NCI-H748 treated with DMSO at 0.1 percent for 48 hours (cell line): ENCODE data around the gene WIF1.

Source experiments
- DNase-seq: peaks from one replicate; lab custom pipeline; 2025; lab: John Stamatoyannopoulos, UW

WIF1 gene

DNA sequence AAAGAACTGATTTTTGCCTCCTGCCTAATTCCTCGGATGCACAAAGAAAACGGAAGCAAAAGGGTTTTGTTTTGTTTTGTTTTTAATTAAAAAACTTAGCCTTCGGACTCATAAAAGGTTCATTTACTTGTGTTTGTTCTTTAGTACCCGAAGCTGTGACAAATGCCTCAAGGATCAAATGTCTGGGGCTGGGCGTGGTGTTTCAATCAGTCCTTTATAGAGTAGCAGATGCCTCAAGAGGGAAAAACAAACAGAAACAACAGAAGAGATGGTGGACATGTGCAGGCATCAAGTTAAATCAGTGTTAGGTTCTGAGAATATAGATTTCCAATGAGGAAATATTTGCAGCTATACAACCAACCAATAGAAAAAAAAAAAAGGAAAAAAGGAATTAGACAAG, 1.6 kb upstream of the WIF1 start:
- DNase-seq: peak; percentile 40

DNA sequence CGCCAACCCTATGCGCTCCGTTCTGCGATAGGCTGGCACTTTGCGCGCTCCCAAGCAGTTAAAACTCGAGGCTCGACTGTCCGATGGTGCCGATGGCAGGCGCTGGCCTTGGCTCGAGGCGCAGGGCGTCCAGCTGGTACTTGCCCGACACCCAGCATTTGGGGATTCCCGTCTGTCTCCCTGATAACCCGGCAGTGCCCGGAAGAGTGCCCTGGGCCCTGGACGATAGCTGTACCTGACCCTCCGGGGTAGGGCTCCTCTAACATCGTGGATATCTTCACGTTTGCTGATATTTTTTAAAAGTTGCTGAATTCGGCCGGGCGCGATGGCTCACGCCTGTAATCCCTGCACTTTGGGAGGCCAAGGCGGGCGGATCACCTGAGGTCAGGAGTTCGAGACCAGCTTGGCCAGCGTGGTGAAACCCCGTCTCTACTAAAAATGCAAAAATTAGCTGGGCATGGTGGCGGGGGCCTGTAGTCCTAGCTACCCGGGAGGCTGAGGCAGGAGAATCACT, 908 bp upstream of the WIF1 start:
- DNase-seq: no peak

DNA sequence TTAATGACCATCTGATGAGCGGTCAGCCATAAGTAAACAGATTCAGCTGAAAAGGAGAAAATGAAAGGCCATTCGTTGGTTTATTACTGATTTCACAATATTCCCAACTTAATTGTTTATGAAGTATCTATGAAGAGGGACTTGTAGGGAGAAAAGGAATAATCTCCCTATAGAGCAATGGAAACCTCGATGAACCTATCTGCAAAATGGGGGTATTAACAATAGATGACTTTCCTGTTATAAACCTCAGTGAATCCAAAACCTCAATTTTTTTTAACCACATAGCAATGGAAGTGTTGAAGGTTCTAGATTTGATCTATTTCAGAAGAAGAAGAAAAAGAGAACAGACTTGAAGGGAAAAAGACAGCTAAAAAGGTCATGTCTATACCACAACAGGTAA, 2.0 kb downstream of the WIF1 start:
- no peak for DNase-seq

GRCh38 chr12:65113621-65114035, 7.5 kb downstream of the WIF1 start:
- no peak for DNase-seq

DNA sequence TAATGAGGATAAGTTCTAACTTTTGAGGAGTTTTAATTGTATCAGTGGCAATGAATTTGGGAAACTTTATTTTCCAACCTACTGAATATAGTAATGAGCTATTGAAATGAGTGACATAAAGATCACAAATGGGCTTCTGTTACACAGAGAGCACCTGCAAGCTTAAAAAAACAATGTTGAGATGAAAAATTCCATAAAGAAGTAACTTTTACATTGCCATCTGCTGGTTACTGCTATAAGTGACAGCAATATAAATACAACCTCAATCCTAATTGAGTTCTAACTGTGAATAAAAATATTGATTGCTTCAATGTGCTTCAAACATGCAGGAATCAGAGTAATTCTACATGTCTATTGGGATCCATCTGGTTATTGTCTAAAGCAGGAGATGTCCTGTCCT, 14.2 kb downstream of the WIF1 start:
- DNase-seq: no peak

DNA sequence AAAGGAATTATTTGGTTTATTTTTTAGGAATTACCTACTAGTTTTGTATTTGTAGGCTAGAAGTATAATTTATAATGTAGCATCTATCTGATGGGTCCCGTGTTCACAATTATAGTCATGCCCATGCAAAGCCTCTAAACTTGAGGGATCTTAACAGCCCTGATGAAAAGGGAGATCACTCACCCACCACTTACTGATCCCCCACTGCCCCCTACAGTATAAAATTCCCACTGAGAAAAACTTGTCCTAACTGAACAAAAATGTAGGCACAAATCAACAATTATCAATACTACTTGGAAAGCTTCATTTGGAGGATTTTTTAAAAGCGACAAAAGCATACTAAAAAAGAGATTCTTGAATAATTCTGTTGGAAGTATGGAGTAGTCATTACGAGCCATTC, 21.0 kb downstream of the WIF1 start:
- no peak for DNase-seq

- no peak for DNase-seq
These were observed 21.9 kb downstream of the WIF1 start for GRCh38 chr12:65099182-65099581.

DNA sequence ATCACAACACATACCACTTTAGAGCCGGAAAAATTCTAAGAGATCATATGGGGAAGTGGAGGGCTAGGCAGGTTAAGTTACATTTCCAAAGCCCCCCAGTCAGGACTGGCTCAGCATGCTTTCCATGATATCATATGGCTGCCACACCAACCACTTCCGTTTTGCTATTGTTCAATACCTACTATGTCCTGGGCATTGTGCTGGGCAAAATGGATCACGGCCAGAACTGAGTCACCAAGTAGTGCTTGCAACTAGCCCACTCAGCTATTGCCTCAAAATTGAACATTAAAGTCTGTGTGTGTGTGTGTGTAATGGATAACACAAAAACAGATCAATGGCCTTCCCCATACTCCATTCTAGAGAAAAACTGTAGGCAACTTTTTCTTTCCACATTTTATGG, 22.7 kb downstream of the WIF1 start:
- DNase-seq: no peak

DNA sequence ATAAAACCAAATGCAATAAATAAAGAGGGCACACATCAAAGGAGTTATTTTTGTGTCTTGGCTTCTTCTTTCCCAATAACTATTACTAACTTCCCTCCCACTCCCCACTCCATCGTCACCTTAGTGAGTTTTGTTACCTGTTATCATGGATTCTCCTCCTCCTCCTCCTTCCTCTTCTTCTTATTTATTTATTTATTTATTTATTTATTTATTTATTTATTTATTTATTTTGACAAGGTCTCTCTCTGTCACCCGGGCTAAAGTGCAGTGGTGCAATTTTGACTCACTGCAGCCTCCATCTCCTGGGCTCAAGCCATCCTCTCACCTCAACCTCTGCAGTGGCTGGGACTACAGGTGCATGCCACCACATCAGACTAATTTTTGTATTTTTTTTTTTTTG, 26.4 kb downstream of the WIF1 start:
- DNase-seq: no peak

GRCh38 chr12:65093606-65094005, 27.5 kb downstream of the WIF1 start:
- DNase-seq: no peak

DNA sequence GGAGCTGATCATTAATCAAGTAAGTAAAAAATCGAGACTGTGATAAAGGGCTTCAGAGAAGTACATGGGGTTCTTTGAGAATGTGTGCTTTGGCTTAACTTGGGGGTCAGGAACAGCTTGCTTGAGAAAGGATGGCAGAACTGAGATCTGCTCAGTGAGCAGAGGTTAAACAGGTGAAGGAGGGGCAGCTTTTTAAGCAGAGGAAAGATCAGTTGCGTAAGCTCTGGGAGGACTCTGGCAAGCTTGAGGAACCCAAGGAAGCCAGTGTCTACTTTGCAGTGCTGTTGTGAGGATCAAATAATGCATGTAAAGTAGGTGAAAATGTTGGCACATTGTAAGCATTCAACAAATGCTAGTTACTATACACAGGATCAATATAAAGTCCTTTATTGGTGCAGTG, 30.6 kb downstream of the WIF1 start:
- no peak for DNase-seq

GRCh38 chr12:65086236-65086635, 34.9 kb downstream of the WIF1 start:
- no peak for DNase-seq

DNA sequence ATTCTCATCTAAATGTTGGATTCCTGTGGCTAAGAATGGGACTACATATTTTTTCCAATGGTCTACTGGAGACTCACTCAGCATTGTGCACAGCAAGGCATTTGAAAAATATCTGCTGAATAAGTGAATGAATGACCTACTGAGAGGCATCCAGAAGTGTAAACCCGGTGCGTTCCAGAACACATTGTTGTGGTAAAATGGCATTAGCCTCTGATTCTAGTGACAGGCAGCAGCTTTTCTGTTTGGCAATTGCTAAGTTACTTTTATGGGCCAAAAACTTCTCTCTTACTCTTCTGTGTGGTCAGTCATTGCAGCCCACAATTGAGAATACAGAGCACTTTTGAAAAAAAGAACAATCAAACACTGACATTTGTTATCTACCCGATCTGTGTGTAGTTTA, 36.5 kb downstream of the WIF1 start:
- DNase-seq: no peak

- no peak for DNase-seq
These were observed 37.5 kb downstream of the WIF1 start for GRCh38 chr12:65083581-65083980.

GRCh38 chr12:65082406-65082805, 38.7 kb downstream of the WIF1 start:
- DNase-seq: peak; percentile 65

DNA sequence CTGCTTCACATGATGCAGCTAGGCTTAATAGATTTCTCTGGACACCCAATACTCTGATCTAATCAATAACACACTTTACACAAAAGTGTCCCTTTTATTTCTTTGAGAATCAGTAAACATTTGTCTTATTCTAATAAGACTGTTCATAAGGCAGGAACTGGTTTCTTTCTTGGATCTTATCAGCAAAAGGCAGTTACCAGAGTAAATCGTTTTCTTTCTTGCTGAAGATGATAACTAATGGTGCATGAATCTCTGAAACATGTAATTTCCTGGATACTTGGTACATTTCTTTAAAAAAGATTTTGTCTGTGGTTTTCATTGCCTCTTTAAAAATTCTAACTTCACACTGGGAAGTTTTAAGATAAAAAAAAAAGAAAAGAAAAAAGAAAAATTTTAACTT, 39.6 kb downstream of the WIF1 start:
- DNase-seq: no peak

DNA sequence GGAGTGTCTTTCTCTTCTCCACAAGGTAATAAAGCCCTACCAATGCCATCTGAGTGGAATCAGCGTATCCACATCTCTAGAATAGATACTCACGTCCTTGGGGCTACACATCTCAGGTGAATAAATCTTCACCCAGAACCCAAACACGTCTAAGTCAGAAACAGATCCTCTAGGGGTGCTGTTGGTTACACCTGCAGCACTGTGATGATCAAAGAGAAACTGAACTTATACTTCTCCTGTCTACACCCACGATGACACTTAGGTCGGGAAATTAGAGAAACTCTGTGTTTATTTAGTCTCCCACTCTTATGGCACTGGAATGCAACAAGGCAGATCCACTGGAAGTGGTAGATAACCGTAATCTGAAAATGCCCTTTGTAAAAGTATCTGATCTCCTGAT, 46.2 kb downstream of the WIF1 start:
- no peak for DNase-seq

DNA sequence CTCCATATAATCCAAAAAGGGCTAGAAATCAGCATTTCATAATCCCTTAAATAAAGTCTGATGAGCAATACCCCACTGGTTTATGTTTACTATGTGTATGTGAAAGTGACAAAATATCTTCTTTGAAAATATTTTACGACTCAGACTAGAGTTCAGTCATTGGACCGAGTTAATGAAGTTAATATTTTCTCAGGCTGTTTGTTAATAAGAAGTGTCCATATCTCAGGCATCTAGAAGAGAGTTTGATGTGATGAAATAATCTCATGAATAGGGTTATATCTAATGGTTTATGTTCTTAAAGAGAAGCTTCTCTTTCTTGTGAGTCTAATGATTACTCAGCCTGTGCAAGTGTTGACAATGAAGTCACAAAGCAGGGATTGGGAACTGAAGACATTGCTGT, 51.8 kb downstream of the WIF1 start:
- DNase-seq: no peak

DNA sequence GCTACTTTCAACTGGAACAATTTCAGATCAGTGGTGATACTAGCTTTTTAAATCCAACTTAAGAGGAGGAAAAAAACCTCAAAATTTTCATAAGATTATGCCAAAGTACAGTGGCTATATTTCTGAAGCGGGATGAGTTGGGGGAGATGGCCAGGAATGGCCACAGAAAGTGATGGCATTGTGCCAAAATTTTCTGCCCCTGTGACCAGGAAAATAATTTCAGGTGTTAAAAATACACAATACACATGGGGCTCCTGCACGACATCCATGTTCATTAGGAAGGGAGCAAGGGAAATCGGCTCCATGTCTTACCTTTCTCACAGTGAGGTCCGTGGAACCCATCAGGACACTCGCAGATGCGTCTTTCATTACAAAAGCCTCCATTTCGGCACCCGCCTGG, 53.7 kb downstream of the WIF1 start:
- no peak for DNase-seq

GRCh38 chr12:65055859-65056258, 65.2 kb downstream of the WIF1 start:
- DNase-seq: peak; percentile 24

DNA sequence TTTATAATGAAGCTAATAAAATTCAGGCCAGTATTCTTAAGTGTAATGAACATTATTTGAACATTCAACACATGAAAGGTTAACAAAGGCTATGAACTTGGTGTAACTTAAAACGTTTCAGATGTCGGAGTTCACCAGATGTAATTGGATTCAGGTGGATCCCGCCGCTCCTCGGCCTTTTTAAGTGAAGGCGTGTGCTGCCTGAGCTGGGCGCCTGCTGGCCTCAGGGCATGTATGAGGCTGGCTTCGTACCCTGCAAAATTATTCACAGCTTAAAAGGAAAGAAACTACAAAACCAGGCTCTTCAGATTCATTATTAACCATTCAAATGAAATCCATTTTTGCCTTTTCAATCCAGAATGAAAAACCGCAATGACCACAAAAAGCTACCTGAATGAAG, 69.9 kb downstream of the WIF1 start:
- no peak for DNase-seq

DNA sequence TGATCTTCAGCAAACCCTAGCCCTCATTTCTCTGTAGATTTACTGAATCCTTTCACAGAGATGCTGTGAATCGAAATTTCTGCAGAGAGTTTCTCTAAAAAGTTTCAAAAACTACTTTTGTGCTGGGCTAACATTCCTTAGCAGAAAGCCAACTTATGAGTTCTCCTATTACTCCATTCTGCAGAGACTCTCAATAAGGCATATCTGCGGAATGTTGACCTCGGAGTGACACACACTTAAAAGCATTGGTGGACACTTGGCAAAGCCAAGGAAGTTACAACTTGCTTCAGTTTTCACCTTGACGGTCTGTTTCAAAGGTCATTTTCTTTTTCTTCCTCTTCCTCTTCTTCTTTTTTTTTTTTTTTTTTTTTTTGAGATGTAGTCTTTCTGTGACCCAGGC, 75.8 kb downstream of the WIF1 start:
- DNase-seq: no peak

GRCh38 chr12:65039301-65039700, 81.8 kb downstream of the WIF1 start:
- no peak for DNase-seq

GRCh38 chr12:65025136-65025535, 96.0 kb downstream of the WIF1 start:
- peak; percentile 80 for DNase-seq

DNA sequence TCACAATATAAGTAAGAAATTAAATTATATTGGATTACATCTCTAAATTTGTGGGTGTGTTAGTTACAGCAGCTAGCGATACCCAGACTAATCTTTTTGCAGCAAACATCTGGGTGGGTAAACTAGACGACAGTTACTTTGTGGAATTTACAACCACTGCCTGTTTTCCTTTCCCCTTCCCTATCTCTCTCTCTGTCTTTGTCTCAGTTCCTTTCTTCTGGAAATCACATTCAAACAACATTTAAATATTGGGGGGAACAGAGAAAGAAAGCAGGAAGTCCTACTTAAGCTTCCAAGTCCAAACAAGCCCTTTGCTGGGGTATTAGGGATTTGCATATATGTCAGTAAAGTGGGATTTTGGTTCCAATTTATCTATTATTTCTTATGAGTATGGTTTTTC, 97.6 kb downstream of the WIF1 start:
- no peak for DNase-seq
